HG03139 (cell line): ENCODE measurements around the gene AEBP1.

Experiments
- ATAC-seq: cut with Tn5 transposase; IDR thresholded peaks from one replicate; pipeline ENCODE4 v1.9.1; 2021; ENCODE audit not compliant: unreplicated experiment

Gene AEBP1

GRCh38 chr7:44140341-44140740 lies 36.2 kb downstream of the AEBP1 start:
- no peak for ATAC-seq

- no peak for ATAC-seq
Measured at GRCh38 chr7:44141221-44141850, 37.2 kb downstream of the AEBP1 start, which contains the start of gene MYL7. MYL7 (minus strand) TSS chr7:44141332; CDS start chr7:44141305, 27 bp downstream.

GRCh38 chr7:44142028-44142427 lies 37.9 kb downstream of the AEBP1 start:
- ATAC-seq, result no peak

- ATAC-seq, result no peak
Measured at GRCh38 chr7:44143646-44144250, 39.6 kb downstream of the AEBP1 start.

- ATAC-seq, result no peak
Measured at GRCh38 chr7:44144426-44144967, 40.4 kb downstream of the AEBP1 start.

GRCh38 chr7:44144968-44145478 lies 40.9 kb downstream of the AEBP1 start:
- ATAC-seq, result no peak

GRCh38 chr7:44145479-44145968 lies 41.4 kb downstream of the AEBP1 start:
- ATAC-seq, result no peak

- ATAC-seq, result peak; percentile 49
Measured at GRCh38 chr7:44145969-44146911, 42.1 kb downstream of the AEBP1 start.

- ATAC-seq, result no peak
Measured at GRCh38 chr7:44147026-44147991, 43.2 kb downstream of the AEBP1 start.

GRCh38 chr7:44148166-44148565 lies 44.0 kb downstream of the AEBP1 start:
- no peak for ATAC-seq

GRCh38 chr7:44148961-44149536 lies 44.9 kb downstream of the AEBP1 start:
- no peak for ATAC-seq

- ATAC-seq, result no peak
Measured at GRCh38 chr7:44149571-44150465, 45.7 kb downstream of the AEBP1 start.

GRCh38 chr7:44150466-44150832 lies 46.3 kb downstream of the AEBP1 start:
- ATAC-seq, result no peak

- no peak for ATAC-seq
Measured at GRCh38 chr7:44150966-44151941, 47.1 kb downstream of the AEBP1 start.

- no peak for ATAC-seq
Measured at GRCh38 chr7:44151956-44152355, 47.8 kb downstream of the AEBP1 start.

- no peak for ATAC-seq
Measured at GRCh38 chr7:44152971-44153947, 49.1 kb downstream of the AEBP1 start.
